Dendritic cell treated with granulocyte-macrophage colony-stimulating factor and Interleukin-4, amounts not matched to agents 40 ng/mL and 50 ng/mL, for 4 days (primary cell): ENCODE data around the gene C16orf90.
"Not testable (repeated sequence)": the region's sequence is repeated elsewhere in the genome, so short reads cannot be mapped to it uniquely, and the experiment has no call there.

Source experiments
- H3K27ac Mint-ChIP-seq: one replicate; pipeline ENCODE4 v1.8.0; 2022; ENCODE audit warnings: mild to moderate bottlenecking, mixed read lengths
- H3K27me3 Mint-ChIP-seq: one replicate; pipeline ENCODE4 v1.8.0; 2022; ENCODE audit warnings: mild to moderate bottlenecking, mixed read lengths
- H3K36me3 Mint-ChIP-seq: one replicate; pipeline ENCODE4 v1.8.0; 2022; ENCODE audit warnings: low read depth, mixed read lengths
- H3K4me1 Mint-ChIP-seq: one replicate; pipeline ENCODE4 v1.8.0; 2022; ENCODE audit warnings: low read depth, mixed read lengths
- H3K4me3 Mint-ChIP-seq: one replicate; pipeline ENCODE4 v1.8.0; 2022; ENCODE audit warnings: mild to moderate bottlenecking, moderate library complexity, mixed read lengths
- H3K9me3 Mint-ChIP-seq: one replicate; pipeline ENCODE4 v1.8.0; 2022; ENCODE audit warnings: mixed read lengths
- intact Hi-C: fragments of 100-400 bp; cut with micrococcal nuclease; formaldehyde crosslinking; loops from one replicate; pipeline ENCODE4 v1.15.0; 2022

The C16orf90 gene

DNA sequence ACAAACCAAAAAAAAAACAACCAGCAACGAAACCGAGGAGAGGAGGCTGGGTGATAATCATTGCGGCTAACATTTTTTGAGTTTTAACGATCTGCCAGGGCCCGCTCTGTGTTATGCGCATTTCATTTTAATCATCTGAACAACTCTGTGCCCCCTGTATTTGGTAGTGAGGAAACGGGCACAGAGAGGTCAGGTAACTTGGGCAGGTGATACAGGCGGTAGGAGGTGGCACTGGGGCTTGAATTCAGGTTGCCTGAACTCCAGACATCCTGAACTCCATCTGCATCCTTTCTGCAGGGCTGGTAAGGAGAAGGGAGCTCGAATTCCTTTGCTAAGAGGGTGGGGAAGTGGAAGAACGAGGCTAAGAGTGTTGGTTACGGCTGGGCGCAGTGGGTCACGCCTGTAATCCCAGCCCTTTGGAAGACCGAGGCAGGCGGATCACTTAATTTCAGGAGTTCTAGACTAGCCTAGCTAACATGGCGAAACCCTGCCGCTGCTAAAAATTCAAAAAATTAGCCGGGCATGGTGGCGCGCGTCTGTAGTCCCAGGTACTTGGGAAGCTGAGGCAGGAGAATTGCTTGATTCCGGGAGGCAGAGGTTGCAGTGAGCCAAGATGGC lies 6.6 kb upstream of the C16orf90 start:
- Mint-ChIP-seq H3K27ac (peak overlapping the region; percentile 85), H3K4me3 (peak overlapping the region; percentile 82), H3K4me1 (peaks cover 24% of the 10 kb centered on the region), H3K36me3 (peaks cover 32% of the 10 kb centered on the region), H3K9me3 (no peaks in the 10 kb centered on the region), H3K27me3 (peaks cover 6% of the 10 kb centered on the region)
- intact Hi-C loops, result loop anchor here (2.0 kb wide), 1 partner anchor 101 kb away; the partner anchor contains the start of genes ZNF174 and ZSCAN32

DNA sequence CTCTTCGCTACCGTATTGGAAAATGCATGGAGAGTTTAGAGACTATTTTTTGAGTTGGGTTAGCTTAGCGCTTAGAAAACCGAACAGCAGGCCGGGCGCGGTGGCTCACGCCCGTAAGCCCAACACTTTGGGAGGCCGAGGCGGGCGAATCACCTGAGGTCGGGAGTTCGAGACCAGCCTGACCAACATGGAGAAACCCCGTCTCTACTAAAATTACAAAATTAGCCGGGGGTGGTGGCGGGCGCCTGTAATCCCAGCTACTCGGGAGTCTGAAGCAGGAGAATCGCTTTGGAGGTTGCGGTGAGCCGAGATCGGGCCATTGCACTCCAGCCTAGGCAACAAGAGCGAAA lies 6.1 kb upstream of the C16orf90 start:
- Mint-ChIP-seq H3K27ac (peak overlapping the region; percentile 85), H3K4me1 (peaks cover 24% of the 10 kb centered on the region), H3K4me3 (peak overlapping the region; percentile 82), H3K36me3 (peaks cover 27% of the 10 kb centered on the region)
- not testable (repeated sequence) for H3K9me3 Mint-ChIP-seq, H3K27me3 Mint-ChIP-seq
- intact Hi-C loops, result loop anchor here (2.0 kb wide), 1 partner anchor 101 kb away; the partner anchor contains the start of genes ZNF174 and ZSCAN32

DNA sequence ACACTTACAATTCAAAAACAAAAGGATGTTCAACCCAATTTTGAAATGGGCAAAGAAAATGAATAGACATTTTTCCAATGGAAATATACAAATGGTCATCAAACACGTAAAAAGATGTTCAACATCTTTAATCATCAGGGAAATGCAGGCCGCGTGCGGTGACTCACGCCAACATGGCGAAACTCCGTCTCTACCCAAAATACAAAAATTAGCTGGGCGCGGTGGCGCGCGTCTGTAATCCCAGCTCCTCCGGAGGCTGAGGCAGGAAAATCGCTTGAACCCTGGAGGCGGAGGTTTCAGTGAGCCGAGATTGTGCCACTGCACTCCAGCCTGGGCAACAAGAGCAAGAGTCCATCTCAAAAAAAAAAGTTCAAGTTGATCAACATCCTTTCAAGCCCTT lies 3.7 kb upstream of the C16orf90 start:
- H3K4me1 Mint-ChIP-seq, result peaks cover 24% of the 10 kb centered on the region
- H3K4me3 Mint-ChIP-seq, result no peak overlapping the region
- intact Hi-C loops, result no loop called here
- H3K9me3 Mint-ChIP-seq, result no peaks in the 10 kb centered on the region
- peaks cover 6% of the 10 kb centered on the region for H3K27me3 Mint-ChIP-seq
- H3K27ac Mint-ChIP-seq, result no peak overlapping the region
- H3K36me3 Mint-ChIP-seq, result peaks cover 7% of the 10 kb centered on the region

DNA sequence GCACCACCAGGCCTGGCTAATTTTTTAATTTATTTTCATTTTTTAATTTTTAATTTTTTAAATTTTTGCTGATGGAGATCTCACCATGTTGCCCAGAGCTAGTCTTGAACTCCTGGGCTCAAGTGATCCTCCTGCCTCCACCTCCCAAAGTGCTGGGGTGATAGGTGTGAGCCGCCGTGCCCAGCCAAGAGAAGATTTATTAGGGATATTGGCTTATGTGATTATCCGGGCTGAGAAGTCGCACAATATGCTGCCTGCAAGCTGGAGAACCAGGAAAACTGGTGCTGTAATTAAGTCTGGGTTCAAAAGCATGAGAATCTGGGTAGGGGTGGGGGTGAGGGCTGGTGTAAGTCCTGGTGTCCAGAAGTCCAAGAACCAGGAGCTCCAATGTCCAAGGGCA lies 2.5 kb upstream of the C16orf90 start:
- intact Hi-C loops, result no loop called here
- Mint-ChIP-seq H3K36me3 (peaks cover 7% of the 10 kb centered on the region), H3K9me3 (no peaks in the 10 kb centered on the region), H3K4me3 (no peak overlapping the region), H3K27ac (no peak overlapping the region), H3K27me3 (peaks cover 6% of the 10 kb centered on the region), H3K4me1 (peaks cover 24% of the 10 kb centered on the region)

DNA sequence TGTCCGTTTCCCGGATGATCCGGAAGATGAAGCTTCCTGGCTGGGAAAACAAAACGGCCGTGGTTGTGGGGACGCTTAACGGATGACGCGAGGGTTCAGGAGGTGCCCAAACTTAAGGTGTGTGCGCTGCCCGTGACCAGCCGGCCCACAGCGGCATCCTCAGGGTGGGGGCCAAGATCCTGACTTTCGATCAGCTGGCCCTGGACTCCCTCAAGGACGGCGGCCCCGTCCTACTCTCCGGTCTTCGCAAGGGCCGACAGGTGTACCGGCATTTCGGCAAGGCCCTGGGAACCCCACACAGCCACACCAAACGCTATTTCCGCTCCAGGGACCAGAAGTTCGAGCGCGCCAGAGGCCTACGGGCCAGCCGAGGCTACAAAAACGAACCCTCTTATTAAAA lies 1.1 kb upstream of the C16orf90 start:
- H3K27me3 Mint-ChIP-seq, result peaks cover 7% of the 10 kb centered on the region
- H3K4me1 Mint-ChIP-seq, result peaks cover 18% of the 10 kb centered on the region
- H3K9me3 Mint-ChIP-seq, result no peaks in the 10 kb centered on the region
- H3K36me3 Mint-ChIP-seq, result peaks cover 7% of the 10 kb centered on the region
- intact Hi-C loops, result no loop called here
- no peak overlapping the region for H3K27ac Mint-ChIP-seq
- H3K4me3 Mint-ChIP-seq, result no peak overlapping the region

DNA sequence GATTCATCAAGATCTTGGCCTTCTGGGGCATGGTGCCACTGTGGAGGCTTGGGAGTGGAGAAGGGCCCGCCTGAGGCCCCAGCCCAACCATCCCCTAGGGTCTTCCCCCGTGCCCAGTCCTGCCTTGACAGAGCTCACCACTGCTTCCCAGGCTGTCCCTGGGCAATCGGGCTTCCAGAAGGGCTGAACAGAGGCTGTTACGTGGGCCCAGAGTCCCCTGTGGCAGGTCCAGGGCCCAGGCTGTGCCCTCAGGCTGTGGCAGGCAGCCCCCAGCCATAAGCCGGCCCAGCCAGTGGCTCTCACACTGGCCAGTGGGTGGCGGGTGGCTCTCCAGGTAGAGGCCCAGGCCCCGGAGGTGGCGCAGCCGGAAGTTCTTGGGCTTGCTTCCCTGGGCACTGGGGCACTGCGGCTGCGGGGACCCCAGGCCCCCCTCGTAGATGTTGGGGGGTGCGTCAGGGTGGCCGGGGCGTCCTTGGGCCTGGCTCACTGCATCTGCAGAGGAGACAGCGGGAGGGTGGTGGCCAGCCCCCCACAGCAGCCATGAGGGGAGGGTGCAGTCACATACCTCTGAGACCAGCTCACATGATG lies 809 bp downstream of the C16orf90 start:
- Mint-ChIP-seq H3K9me3 (no peaks in the 10 kb centered on the region), H3K4me3 (no peak overlapping the region), H3K27me3 (peaks cover 5% of the 10 kb centered on the region), H3K27ac (no peak overlapping the region), H3K36me3 (no peaks in the 10 kb centered on the region), H3K4me1 (peaks cover 5% of the 10 kb centered on the region)
- intact Hi-C loops, result no loop called here

DNA sequence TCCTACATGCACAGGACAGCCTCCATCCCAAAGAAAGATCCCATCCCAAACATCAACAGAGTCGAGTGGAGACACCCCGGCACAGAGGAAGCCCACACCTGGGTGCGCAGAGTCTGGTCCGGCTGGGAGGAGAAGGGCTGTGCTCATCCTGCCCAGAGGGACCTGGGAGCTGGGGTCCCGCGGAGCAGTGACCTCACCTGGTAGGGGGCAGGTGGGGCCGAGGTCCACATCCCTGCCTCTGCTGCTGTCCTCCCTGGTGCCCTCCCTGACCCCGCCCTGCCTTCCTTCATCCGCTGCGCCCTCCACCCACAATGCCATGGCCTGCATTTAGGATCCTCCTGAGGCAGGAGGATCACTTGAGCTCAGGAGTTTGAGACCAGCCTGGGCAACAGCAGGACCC lies 2.9 kb downstream of the C16orf90 start:
- no peak overlapping the region for H3K4me3 Mint-ChIP-seq
- H3K4me1 Mint-ChIP-seq, result peaks cover 5% of the 10 kb centered on the region
- H3K9me3 Mint-ChIP-seq, result no peaks in the 10 kb centered on the region
- peaks cover 14% of the 10 kb centered on the region for H3K36me3 Mint-ChIP-seq
- intact Hi-C loops, result no loop called here
- H3K27me3 Mint-ChIP-seq, result peaks cover 1% of the 10 kb centered on the region
- no peak overlapping the region for H3K27ac Mint-ChIP-seq

DNA sequence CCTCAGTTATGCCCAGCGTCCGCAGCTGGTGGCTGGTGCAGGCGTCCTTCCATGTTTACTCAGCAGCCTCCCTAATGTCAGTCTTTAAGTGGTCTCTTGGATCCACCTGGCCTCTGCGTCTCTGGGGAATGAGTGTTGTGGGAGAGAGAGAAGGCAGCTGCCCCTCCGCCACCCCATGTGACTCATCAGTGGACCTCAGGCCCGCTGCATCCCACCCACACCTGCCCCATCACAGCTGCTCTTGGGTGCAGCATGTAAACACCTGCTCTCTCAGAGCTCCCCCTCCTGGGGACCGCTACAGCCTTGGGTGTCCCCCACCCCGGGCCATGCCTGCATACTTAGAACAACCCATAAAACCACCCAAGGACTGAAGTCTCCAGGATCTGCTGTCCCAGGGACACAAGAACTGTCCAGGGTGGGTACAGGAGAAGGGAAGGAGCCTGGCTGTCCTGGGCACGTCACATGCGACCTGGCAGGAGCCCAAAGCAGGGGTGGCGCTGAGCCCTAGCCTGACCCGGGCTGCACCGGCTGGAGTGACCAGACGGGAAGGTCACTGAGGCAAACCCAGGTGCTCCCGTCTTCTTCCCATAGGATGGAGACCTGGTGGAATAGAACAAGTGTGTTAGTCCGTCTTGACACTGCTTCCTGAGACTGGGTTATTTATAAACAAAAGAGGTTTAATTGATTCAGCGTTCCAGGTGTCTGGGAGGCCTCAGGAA lies 4.2 kb downstream of the C16orf90 start:
- H3K36me3 Mint-ChIP-seq, result peaks cover 27% of the 10 kb centered on the region
- H3K4me1 Mint-ChIP-seq, result peaks cover 5% of the 10 kb centered on the region
- peaks cover 1% of the 10 kb centered on the region for H3K27me3 Mint-ChIP-seq
- no peaks in the 10 kb centered on the region for H3K9me3 Mint-ChIP-seq
- no peak overlapping the region for H3K4me3 Mint-ChIP-seq
- no peak overlapping the region for H3K27ac Mint-ChIP-seq
- intact Hi-C loops, result no loop called here

DNA sequence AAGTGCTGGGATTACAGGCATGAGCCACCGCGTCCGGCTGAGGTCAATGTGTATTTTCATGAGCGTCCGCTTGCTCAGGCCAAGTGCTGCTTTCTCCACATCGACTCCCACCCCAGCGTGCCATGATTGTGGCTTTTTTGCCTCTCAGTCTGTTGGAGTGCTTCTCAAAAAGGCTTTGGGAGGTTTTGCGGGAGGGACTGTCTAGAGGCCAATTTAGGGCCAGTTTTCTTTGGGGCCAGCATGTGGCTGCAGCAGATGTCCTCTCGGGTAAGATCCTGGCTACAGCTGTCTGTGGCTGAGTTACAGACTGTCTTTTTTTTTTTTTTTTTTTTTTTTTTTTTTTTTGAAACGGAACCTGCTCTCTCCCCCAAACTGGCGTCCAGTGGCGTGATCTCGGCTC lies 6.5 kb downstream of the C16orf90 start:
- H3K36me3 Mint-ChIP-seq, result peaks cover 50% of the 10 kb centered on the region
- no peak overlapping the region for H3K27ac Mint-ChIP-seq
- H3K9me3 Mint-ChIP-seq, result no peaks in the 10 kb centered on the region
- no peak overlapping the region for H3K4me3 Mint-ChIP-seq
- peaks cover 5% of the 10 kb centered on the region for H3K4me1 Mint-ChIP-seq
- intact Hi-C loops, result no loop called here
- peaks cover 1% of the 10 kb centered on the region for H3K27me3 Mint-ChIP-seq

DNA sequence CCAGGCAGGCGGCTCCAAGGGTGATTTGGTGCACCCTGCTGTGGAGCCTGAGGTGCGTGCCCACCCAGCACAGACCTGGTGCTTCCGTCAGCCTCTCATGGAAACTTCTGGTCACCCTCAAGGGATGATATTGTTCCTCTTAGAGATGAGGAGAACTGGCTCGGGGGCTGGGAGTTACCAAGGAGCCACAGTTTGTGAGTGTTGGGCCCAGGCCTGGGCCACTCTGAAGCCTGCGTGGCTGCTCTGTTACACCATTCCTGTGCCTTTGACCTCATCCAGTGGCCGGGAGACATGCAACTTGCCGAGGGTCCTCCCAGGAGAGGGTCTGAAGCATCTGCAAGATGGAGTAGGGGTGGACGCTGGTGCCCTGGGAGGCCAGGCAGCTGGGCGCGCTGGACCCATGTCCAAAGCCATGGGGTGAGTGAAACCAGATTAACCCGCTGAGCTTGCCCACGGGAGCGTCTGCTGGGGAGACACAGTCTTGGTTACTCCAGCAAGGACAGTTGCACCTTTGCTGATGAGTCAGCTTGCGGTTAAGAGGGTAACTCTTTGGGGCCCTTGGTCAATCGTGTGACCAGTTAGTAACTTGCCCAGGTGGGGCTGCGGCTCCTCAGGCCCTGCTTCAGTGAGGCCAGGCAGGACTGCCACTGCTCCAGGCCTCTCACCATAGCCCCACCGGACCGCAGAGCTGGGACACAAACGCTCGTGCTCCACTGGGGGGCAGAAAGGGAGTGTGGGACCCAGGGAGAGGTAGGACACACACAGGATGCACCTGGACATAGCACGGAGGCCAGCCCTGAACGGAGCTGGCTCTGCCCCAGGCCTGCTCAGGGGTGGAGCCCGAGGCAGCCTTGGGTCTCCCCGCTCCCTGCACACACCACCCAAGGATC lies 7.5 kb downstream of the C16orf90 start:
- Mint-ChIP-seq H3K27me3 (peaks cover 1% of the 10 kb centered on the region), H3K36me3 (peaks cover 60% of the 10 kb centered on the region), H3K9me3 (no peaks in the 10 kb centered on the region)

DNA sequence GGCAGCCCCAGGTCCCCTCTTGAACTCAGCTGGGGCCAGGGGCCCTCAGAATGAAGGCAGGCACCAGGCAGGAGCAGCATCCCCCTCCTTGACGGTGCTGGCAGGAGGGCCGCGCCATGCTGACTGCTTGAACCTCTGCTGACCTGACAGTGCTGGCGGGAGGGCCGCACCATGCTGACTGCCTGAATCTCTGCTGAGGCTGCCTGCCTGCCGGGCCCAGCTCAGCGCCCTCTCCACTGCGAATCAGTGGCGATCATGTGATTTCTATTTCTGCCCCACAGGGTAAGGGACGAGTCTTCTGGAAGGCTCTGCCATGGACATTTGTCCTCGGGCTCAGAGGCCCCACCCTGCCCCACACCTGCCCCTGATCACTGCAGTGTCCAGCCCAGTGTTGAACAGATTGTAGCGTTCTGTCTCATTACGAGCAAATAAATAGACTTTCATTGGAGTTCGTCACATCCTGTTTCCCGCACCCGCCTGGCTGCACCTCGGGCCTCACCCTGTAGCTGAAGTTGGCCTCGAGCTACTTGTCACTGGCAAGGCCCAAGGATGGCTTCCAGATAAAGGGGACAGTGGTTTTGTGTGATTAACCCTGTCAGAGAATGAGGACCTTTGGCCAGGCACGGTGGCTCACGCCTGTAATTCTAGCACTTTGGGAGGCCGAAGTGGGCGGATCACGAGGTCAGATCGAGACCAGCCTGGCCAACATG lies 8.6 kb downstream of the C16orf90 start:
- H3K27me3 Mint-ChIP-seq, result no peaks in the 10 kb centered on the region

More for the DNA sequence above, 7.5 kb downstream of the C16orf90 start:
- intact Hi-C loops, result no loop called here
- H3K4me3 Mint-ChIP-seq, result no peak overlapping the region
- peaks cover 5% of the 10 kb centered on the region for H3K4me1 Mint-ChIP-seq
- no peak overlapping the region for H3K27ac Mint-ChIP-seq

DNA sequence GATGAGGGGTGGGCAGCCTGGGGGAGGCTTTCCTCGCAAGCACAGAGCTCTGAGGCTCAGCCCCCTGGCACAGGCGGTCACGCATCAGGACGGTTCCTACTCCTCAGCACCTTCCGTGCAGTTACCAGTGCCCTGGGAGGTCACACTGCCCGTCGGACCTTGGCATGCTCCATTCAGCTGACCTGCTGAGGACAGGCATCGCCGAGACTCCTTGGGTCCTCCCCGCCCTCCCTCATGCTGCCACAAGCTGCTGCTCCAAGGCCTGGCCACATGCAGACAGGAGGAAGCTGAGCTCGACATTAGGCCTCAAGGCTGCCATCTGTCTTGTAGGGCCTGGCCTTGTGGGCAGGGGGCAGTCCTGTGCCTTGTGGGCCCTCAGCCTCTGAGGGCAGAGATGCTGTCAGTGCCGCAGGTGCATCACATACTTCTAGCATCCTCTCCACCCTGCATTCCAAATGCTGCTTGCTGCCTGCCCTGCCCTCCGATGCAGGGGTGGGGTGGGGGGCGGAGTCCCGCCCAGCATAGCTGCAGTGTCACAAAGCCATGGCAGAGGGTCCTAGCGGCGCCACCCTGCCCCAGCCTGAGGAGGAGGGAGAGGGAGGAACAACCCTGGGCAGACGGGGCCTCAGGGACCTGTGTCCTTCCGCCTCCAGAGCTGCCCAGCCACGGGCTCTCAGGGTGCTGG lies 9.3 kb downstream of the C16orf90 start:
- Mint-ChIP-seq H3K36me3 (peaks cover 78% of the 10 kb centered on the region), H3K27me3 (no peaks in the 10 kb centered on the region), H3K4me1 (no peaks in the 10 kb centered on the region), H3K27ac (no peak overlapping the region), H3K4me3 (no peak overlapping the region), H3K9me3 (no peaks in the 10 kb centered on the region)
- intact Hi-C loops, result no loop called here

More for the DNA sequence above, 8.6 kb downstream of the C16orf90 start:
- no peak overlapping the region for H3K4me3 Mint-ChIP-seq
- peaks cover 71% of the 10 kb centered on the region for H3K36me3 Mint-ChIP-seq
- H3K4me1 Mint-ChIP-seq, result peaks cover 5% of the 10 kb centered on the region
- intact Hi-C loops, result no loop called here
- H3K9me3 Mint-ChIP-seq, result no peaks in the 10 kb centered on the region
- no peak overlapping the region for H3K27ac Mint-ChIP-seq
